Measurements from ENCODE around the gene ARHGAP6. TPM values are rescaled to one million over a fixed set of nuclear protein-coding genes. Genes with fewer than 3 reads are reported as not detected.
"Not testable (repeated sequence)": the region's sequence is repeated elsewhere in the genome, so short reads cannot be mapped to it uniquely, and the experiment has no call there.

ARHGAP6 gene
- total RNA-seq, 4 donors from 2014 or later: 2.1 to 30.5 (median 4.9) TPM

- no peak for DNase-seq
- no peak for TF ChIP-seq CTCF (IDR thresholded peaks at IDR 0.05)
- no peak for TF ChIP-seq POLR2A (IDR thresholded peaks at IDR 0.05)
- Histone ChIP-seq H3K27ac (peak overlapping the region in 1 of 4 donors; percentile 28), H3K4me1 (no peaks in the 10 kb centered on the region), H3K4me3 (no peak overlapping the region), H3K36me3 (no peaks in the 10 kb centered on the region), H3K27me3 (no peaks in the 10 kb centered on the region), H3K9me3 (no peaks in the 10 kb centered on the region)
Measured at GRCh38 chrX:11125060-11125459, 540.7 kb downstream of the ARHGAP6 start.

DNA sequence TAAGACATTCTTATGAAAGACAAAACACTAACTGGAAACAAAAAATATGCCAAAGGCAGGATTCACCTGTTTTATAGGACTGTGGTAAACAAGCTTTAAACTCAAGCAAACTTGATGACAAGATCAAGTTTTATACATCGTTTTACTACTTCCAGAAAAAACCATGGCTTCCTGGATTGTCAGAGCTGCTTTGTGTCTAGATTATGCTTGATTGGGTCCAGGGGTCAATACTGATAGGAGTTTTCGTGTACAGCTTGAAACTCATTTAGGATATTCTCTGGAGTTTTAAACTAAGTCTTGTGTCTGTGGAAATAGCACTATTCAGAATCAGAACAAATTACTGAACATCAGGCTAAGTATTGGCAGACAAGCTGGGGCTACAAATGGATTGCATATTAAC lies 541.6 kb downstream of the ARHGAP6 start:
- H3K4me1 ChIP-seq: no peaks in the 10 kb centered on the region
- H3K4me3 ChIP-seq: no peak overlapping the region
- H3K27ac ChIP-seq: peak overlapping the region in 2 of 4 donors; percentile 12 to 28
- H3K27me3 ChIP-seq: no peaks in the 10 kb centered on the region
- DNase-seq: no peak
- H3K36me3 ChIP-seq: peaks cover 0 to 6% (median 0%) of the 10 kb centered on the region in 3 donors
- H3K9me3 ChIP-seq: no peaks in the 10 kb centered on the region
- no peak for TF ChIP-seq CTCF (IDR thresholded peaks at IDR 0.05)
- no peak for TF ChIP-seq POLR2A (IDR thresholded peaks at IDR 0.05)

- H3K4me1 ChIP-seq, H3K9me3 ChIP-seq, H3K4me3 ChIP-seq, H3K27ac ChIP-seq, H3K27me3 ChIP-seq, DNase-seq: not testable (repeated sequence)
- peaks cover 0 to 15% (median 0%) of the 10 kb centered on the region in 3 donors for H3K36me3 ChIP-seq
Measured at GRCh38 chrX:11123087-11123486, 542.6 kb downstream of the ARHGAP6 start.

DNA sequence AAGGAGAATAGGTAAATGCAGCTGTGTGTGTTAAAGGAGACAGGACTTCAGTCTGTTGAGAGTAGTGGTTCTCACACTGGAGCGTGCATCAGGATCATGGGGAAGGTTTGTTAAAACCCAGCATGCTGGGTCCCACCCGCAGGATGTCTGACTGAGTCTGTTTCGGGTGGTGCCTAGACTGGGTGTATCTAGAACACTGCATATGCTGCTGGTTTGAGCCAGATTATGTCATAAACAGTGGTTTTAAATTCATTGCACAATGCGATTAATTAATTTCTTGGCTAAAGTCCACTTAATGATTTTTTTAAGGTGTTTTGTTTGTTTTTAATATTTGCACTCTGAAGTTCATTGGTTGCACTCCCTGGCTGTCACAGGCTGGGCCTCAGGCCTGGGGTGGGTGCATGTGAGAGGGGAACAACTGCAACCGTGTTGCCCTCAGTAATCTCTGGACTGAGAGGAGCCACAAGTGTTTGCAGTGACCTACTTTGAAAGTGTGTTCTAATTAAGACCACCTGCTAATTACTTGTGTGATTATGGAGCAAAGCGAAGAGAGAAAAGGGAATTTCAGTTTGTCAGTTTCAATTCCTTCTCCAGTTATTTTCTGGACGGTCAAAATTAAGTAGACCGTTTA lies 546.3 kb downstream of the ARHGAP6 start:
- no peak for DNase-seq
- TF ChIP-seq POLR2A (IDR thresholded peaks at IDR 0.05) (no peak), CTCF (IDR thresholded peaks at IDR 0.05) (no peak)
- Histone ChIP-seq H3K27ac (no peak overlapping the region), H3K4me1 (no peaks in the 10 kb centered on the region), H3K9me3 (no peaks in the 10 kb centered on the region), H3K36me3 (peaks cover 0 to 45% (median 0%) of the 10 kb centered on the region in 3 donors), H3K27me3 (no peaks in the 10 kb centered on the region), H3K4me3 (no peak overlapping the region)

DNA sequence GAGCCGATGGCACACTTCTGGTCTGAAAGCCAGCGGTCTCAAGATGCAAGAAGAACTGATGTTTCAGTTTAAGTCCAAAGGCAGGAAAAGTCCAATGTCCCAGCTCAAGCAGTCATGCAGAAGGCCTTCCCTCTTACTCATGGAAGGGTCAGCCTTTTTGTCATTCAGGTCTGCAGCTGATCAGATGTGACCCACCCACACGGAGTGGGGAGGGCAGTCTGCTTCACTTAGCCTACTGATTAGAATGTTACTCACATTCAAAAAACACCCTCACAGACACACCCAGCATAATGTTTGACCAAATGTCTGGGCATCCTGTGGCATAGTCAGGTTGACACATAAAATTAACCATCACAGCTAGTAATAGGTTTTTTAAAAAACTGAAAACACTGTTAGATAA lies 548.0 kb downstream of the ARHGAP6 start:
- Histone ChIP-seq H3K36me3 (peaks cover 0 to 48% (median 0%) of the 10 kb centered on the region in 3 donors), H3K4me3 (no peak overlapping the region), H3K4me1 (peaks cover 0 to 6% (median 0%) of the 10 kb centered on the region in 4 donors), H3K27ac (no peak overlapping the region), H3K27me3 (no peaks in the 10 kb centered on the region), H3K9me3 (no peaks in the 10 kb centered on the region)
- no peak for DNase-seq
- TF ChIP-seq POLR2A (IDR thresholded peaks at IDR 0.05) (no peak), CTCF (IDR thresholded peaks at IDR 0.05) (no peak)

DNA sequence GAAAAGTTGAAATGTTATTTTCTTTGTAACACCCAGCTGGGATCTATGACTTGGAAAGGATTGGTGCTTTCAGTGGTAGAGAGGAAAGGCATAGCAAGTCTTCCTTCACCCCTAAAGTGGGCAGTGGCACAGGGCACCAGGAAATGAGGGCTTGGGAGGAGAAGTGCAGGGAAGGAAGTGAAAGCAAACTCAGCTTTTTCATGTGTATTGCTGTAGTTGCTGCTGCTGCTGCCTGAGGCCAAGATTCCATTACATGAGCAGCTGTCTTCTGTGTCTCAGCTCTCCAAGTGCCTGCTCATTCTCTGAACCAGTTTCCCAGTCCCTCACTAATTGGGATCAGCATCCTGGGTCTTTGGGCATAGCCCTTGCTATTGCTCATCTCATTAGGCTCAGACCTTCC lies 552.0 kb downstream of the ARHGAP6 start:
- H3K4me3 ChIP-seq: no peak overlapping the region
- peak in 1 of 3 donors; percentile 26 for DNase-seq
- peaks cover 0 to 13% (median 0%) of the 10 kb centered on the region in 4 donors for H3K4me1 ChIP-seq
- H3K27ac ChIP-seq: peak overlapping the region in 2 of 4 donors; percentile 12 to 40
- H3K9me3 ChIP-seq: no peaks in the 10 kb centered on the region
- no peaks in the 10 kb centered on the region for H3K27me3 ChIP-seq
- no peak for TF ChIP-seq CTCF (IDR thresholded peaks at IDR 0.05)
- TF ChIP-seq POLR2A (IDR thresholded peaks at IDR 0.05): no peak
- peaks cover 0 to 37% (median 0%) of the 10 kb centered on the region in 3 donors for H3K36me3 ChIP-seq

Measured in Peyer's patch (tissue), 4 donors.